ENCODE measurements around the gene CATSPER4. TPM values are rescaled to one million over a fixed set of nuclear protein-coding genes. Genes with fewer than 3 reads are reported as not detected.

Gene CATSPER4
- total and polyA plus RNA-seq, 2 of the 8 experiments (the other 6 are each of a cell fraction or from before 2014, with no cell fraction given) = 0.65 to 0.83 TPM

GRCh38 chr1:26224606-26225005 lies 34.2 kb downstream of the CATSPER4 start (continued):
- TF ChIP-seq TEAD4 (IDR thresholded peaks at IDR 0.05; ENCODE audit: low read depth, low read length) (no peak), PHF8 (conservative IDR thresholded peaks at IDR 0.05; ENCODE audit: low read depth, low read length) (no peak)

Measured in H1 (cell line).